ENCODE data around the gene PPP1R37. TPM values are rescaled to one million over a fixed set of nuclear protein-coding genes. Genes with fewer than 3 reads are reported as not detected.

Gene PPP1R37
- total and polyA plus RNA-seq, 4 donors = 19.2 to 39.7 (median 25.9) TPM

DNA sequence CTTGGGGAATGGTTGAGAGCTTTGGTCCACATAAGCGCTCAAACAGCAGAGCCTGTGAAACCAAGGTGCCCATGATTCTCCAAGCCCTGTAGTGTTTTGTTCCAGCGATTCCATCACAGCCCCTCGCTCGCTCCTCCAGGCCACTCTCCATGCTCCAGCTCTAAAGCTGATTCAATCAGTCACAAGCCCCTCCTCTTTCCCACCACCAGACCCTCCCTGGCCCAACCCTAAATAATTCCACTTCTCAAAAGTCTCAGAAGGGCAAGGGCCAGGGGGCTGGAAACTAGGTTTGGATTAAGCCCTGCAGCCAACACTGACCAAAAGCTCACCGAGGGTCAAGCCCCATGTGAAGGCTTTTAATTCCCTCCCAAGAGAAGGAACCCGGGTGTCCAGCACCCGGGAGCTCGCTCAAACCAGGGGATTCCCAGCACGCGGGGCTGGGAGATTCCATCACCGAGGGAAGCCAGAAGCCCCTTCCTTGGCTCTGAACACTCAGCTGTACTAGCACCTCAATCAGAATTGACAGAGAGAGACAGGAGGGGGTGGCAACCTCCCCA lies 18.2 kb upstream of the PPP1R37 start:
- ATAC-seq (ENCODE audit: insufficient read depth, low FRiP score) = no peak
- no peaks in the 10 kb centered on the region for H3K27me3 ChIP-seq (ENCODE audit: control insufficient read depth in 3 of 3, insufficient read depth in 3 of 3, low read length in 2 of 3)
- no peak overlapping the region for H3K9ac ChIP-seq (ENCODE audit: insufficient read depth in 1 of 2, low read length in 2 of 2)
- WGBS, 2 donors = 45 to 60% methylated on average over 11 of the region's 11 CpGs
- no peak overlapping the region for H3K4me3 ChIP-seq
- no peaks in the 10 kb centered on the region for H3K9me3 ChIP-seq (ENCODE audit: control insufficient read depth in 4 of 4, insufficient read depth in 3 of 4, low read length in 3 of 4)
- TF ChIP-seq, protein P1, sequence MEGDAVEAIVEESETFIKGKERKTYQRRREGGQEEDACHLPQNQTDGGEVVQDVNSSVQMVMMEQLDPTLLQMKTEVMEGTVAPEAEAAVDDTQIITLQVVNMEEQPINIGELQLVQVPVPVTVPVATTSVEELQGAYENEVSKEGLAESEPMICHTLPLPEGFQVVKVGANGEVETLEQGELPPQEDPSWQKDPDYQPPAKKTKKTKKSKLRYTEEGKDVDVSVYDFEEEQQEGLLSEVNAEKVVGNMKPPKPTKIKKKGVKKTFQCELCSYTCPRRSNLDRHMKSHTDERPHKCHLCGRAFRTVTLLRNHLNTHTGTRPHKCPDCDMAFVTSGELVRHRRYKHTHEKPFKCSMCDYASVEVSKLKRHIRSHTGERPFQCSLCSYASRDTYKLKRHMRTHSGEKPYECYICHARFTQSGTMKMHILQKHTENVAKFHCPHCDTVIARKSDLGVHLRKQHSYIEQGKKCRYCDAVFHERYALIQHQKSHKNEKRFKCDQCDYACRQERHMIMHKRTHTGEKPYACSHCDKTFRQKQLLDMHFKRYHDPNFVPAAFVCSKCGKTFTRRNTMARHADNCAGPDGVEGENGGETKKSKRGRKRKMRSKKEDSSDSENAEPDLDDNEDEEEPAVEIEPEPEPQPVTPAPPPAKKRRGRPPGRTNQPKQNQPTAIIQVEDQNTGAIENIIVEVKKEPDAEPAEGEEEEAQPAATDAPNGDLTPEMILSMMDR (IDR thresholded peaks at IDR 0.05; ENCODE audit: control extremely low read depth, extremely low read depth) = no peak
- H3K4me1 ChIP-seq (ENCODE audit: control insufficient read depth in 5 of 5, insufficient read depth in 5 of 5, low read length in 5 of 5) = peaks cover 2 to 8% (median 5%) of the 10 kb centered on the region in 5 donors
- H3K27ac ChIP-seq (ENCODE audit: low read depth in 1 of 2, low read length in 1 of 2) = no peak overlapping the region
- no peak for DNase-seq
- H3K36me3 ChIP-seq (ENCODE audit: control insufficient read depth in 4 of 4, insufficient read depth in 4 of 4, low read length in 4 of 4) = peaks cover 0 to 21% (median 13%) of the 10 kb centered on the region in 4 donors

DNA sequence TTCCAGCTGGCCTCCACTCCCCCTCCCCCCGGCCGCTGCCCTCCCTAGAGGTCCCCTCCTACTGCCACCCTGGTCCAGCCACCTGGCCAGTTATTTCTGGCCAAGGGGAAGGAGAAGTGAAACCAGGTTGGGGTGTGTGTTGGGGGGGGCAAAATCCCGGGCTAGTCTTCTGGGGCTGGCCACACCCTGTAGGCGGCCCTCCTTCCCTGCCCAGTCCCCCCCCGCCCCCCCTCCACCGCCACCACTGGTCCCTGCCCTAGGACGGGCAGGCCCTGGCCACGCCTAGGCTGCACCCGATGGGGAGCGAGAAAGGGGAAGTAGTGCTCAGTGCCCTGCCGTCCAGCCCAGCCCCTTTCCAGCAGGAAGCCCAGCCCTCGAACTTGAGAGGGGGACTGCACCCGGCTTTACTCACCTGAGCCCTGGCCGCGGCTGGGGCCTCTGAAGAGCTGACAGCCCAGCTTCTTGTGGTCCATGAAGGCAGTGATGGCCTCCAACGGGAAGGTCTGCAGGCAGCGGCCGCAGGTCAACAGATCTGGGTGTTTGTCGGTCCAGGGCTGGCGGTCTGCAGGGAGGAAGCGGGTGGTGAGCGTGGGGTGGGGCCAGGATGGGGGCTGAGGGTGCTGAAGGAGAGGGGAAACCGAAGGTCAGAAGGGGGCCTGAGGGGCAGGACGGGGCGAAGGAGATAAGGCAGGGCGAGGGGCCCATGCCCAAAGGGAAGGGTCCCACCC lies 17.5 kb upstream of the PPP1R37 start:
- DNase-seq (peak; percentile 37 to 62 (median 52)), ATAC-seq (ENCODE audit: insufficient read depth, low FRiP score) (peak; percentile 85)
- Histone ChIP-seq H3K4me3 (peak overlapping the region; percentile 59), H3K27me3 (ENCODE audit: control insufficient read depth in 3 of 3, insufficient read depth in 3 of 3, low read length in 2 of 3) (no peaks in the 10 kb centered on the region), H3K27ac (ENCODE audit: low read depth in 1 of 2, low read length in 1 of 2) (peak overlapping the region in 1 of 2 donors; percentile 78), H3K4me1 (ENCODE audit: control insufficient read depth in 5 of 5, insufficient read depth in 5 of 5, low read length in 5 of 5) (peaks cover 5 to 14% (median 7%) of the 10 kb centered on the region in 5 donors), H3K9me3 (ENCODE audit: control insufficient read depth in 4 of 4, insufficient read depth in 3 of 4, low read length in 3 of 4) (no peaks in the 10 kb centered on the region), H3K36me3 (ENCODE audit: control insufficient read depth in 4 of 4, insufficient read depth in 4 of 4, low read length in 4 of 4) (peaks cover 0 to 15% (median 8%) of the 10 kb centered on the region in 4 donors), H3K9ac (ENCODE audit: insufficient read depth in 1 of 2, low read length in 2 of 2) (no peak overlapping the region)
- 2 to 5% methylated on average over 23 to 26 of the region's 26 CpGs for WGBS, 2 donors
- TF ChIP-seq, protein P1 (IDR thresholded peaks at IDR 0.05; ENCODE audit: control extremely low read depth, extremely low read depth) = no peak

DNA sequence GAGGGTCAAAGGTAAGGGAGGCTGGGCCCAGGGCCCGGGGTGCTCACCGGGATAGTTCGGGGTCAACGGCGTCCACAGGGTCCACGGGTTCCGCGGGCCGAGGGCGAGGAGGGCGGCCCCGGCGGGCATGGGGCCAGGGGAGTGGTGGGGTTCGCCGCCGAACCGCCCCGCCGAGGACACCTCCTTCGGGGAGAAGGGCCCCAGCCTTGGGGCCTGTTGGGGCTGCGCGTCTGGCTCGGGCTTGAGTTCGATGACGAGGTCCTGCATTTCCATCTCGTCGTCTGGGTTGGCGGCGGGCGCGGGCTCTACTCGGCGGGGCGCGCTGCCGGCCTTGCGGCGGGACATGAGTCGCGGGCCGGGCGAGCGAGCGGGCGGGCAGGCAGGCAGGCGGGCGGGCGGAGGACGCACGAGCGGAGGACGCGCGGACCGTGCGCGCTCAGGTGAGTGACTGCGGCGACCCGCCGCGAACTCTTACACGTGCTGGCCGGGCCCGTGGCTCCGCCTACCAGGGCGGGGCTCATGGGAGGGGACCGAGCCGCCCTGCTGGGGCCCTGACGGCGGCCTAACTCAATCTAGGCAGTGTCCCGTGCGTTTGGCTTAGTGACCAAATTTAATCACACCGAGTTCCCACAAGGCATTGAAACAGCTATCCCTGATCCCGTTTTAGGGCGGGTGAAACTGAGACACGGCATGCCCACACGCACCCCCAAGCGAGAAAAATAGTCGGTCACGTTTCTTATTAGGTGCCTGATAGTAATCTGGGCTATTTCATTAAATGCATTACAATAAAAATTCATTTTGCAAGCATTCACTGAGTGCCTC lies 16.7 kb upstream of the PPP1R37 start, which contains the start of gene ZNF296:
ZNF296 (minus strand) TSS at position 450 of the 822 bp plus-strand sequence; CDS start at position 345, 105 bp downstream.
- H3K36me3 ChIP-seq (ENCODE audit: control insufficient read depth in 4 of 4, insufficient read depth in 4 of 4, low read length in 4 of 4) = peaks cover 0 to 8% (median 4%) of the 10 kb centered on the region in 4 donors
- H3K27ac ChIP-seq (ENCODE audit: low read depth in 1 of 2, low read length in 1 of 2) = peak within 1 kb of the TSS in 1 of 2 donors; percentile 78
- TF ChIP-seq, protein P1 (IDR thresholded peaks at IDR 0.05; ENCODE audit: control extremely low read depth, extremely low read depth) = no peak
- ATAC-seq (ENCODE audit: insufficient read depth, low FRiP score) (peak; percentile 72), DNase-seq (peak; percentile 28 to 70 (median 59))
- peaks cover 5 to 14% (median 7%) of the 10 kb centered on the region in 5 donors for H3K4me1 ChIP-seq (ENCODE audit: control insufficient read depth in 5 of 5, insufficient read depth in 5 of 5, low read length in 5 of 5)
- H3K9ac ChIP-seq (ENCODE audit: insufficient read depth in 1 of 2, low read length in 2 of 2) = no peak within 1 kb of the TSS
- H3K9me3 ChIP-seq (ENCODE audit: control insufficient read depth in 4 of 4, insufficient read depth in 3 of 4, low read length in 3 of 4) = no peaks in the 10 kb centered on the region
- 2% methylated on average over 79 to 81 of the region's 81 CpGs for WGBS, 2 donors
- H3K27me3 ChIP-seq (ENCODE audit: control insufficient read depth in 3 of 3, insufficient read depth in 3 of 3, low read length in 2 of 3) = no peaks in the 10 kb centered on the region
- H3K4me3 ChIP-seq = peak within 1 kb of the TSS; percentile 59
